Measurements from ENCODE around the gene NME7.

Gene NME7

GRCh38 chr1:169115891-169116585, 251.6 kb downstream of the NME7 start:
- DNase-seq (ENCODE audit: low read depth): no peak
- no peak for TF ChIP-seq CTCF (IDR thresholded peaks at IDR 0.05; ENCODE audit: control insufficient read depth, insufficient read depth, low read depth, low read length, missing control alignments)

GRCh38 chr1:169113613-169114119, 253.9 kb downstream of the NME7 start:
- no peak overlapping the region for H3K4me3 ChIP-seq (ENCODE audit: control insufficient read depth, low read depth, low read length)
- DNase-seq (ENCODE audit: low read depth): peak; percentile 60
- TF ChIP-seq CTCF (IDR thresholded peaks at IDR 0.05; ENCODE audit: control insufficient read depth, insufficient read depth, low read depth, low read length, missing control alignments): no peak

More at GRCh38 chr1:169115891-169116585, 251.6 kb downstream of the NME7 start:
- no peak overlapping the region for H3K4me3 ChIP-seq (ENCODE audit: control insufficient read depth, low read depth, low read length)

DNA sequence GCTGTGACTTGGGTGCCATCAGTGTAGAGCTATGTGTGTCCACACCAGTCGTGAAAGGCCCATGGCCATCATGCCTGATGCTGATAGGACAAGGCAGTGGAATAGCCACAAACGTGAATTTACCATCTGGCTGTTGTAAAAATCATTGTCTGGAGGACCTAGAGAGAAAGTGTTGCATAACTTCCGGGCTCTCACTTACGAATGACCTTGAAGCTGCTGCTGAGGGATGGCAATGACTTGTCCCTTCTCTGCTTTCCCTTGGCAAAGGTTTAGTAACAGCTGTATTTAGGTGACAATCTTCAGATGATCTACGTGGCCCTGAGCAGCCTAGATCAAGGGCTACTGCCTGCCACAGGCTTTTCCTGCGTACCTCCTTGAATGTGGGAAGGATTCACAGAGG, 255.4 kb downstream of the NME7 start:
- TF ChIP-seq CTCF (IDR thresholded peaks at IDR 0.05; ENCODE audit: control insufficient read depth, insufficient read depth, low read depth, low read length, missing control alignments): no peak
- no peak for DNase-seq (ENCODE audit: low read depth)
- H3K4me3 ChIP-seq (ENCODE audit: control insufficient read depth, low read depth, low read length): no peak overlapping the region

DNA sequence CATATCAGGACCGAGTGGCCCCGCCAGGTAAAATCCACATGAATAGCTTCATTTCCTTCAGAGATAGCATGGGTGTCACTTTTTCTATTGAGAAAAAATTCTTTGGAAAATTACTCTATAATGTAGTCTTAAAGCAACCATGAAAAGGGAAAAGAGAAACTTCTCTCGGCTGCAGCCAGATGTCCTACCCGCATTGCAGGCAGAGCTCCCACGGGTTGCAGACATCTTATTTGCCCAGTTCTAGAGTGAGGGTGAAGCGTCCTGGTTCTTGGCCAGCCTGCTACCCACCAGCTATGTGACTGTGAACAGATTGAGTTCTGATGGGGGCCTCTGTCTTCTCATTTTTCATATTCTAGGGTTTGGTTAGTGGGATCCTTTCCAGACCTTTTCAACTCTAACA, 256.1 kb downstream of the NME7 start:
- DNase-seq (ENCODE audit: low read depth): no peak
- H3K4me3 ChIP-seq (ENCODE audit: control insufficient read depth, low read depth, low read length): no peak overlapping the region
- no peak for TF ChIP-seq CTCF (IDR thresholded peaks at IDR 0.05; ENCODE audit: control insufficient read depth, insufficient read depth, low read depth, low read length, missing control alignments)

GRCh38 chr1:169110689-169111447, 256.7 kb downstream of the NME7 start:
- H3K4me3 ChIP-seq (ENCODE audit: control insufficient read depth, low read depth, low read length): no peak overlapping the region
- TF ChIP-seq CTCF (IDR thresholded peaks at IDR 0.05; ENCODE audit: control insufficient read depth, insufficient read depth, low read depth, low read length, missing control alignments): no peak
- no peak for DNase-seq (ENCODE audit: low read depth)

- TF ChIP-seq CTCF (IDR thresholded peaks at IDR 0.05; ENCODE audit: control insufficient read depth, insufficient read depth, low read depth, low read length, missing control alignments): no peak
- DNase-seq (ENCODE audit: low read depth): no peak
- H3K4me3 ChIP-seq (ENCODE audit: control insufficient read depth, low read depth, low read length): no peak overlapping the region
These were observed 257.4 kb downstream of the NME7 start for GRCh38 chr1:169110236-169110635.

Data from AG09309 (cell line).